ENCODE data around the gene USP24.
"Not testable (repeated sequence)": the region's sequence is repeated elsewhere in the genome, so short reads cannot be mapped to it uniquely, and the experiment has no call there.

DNA sequence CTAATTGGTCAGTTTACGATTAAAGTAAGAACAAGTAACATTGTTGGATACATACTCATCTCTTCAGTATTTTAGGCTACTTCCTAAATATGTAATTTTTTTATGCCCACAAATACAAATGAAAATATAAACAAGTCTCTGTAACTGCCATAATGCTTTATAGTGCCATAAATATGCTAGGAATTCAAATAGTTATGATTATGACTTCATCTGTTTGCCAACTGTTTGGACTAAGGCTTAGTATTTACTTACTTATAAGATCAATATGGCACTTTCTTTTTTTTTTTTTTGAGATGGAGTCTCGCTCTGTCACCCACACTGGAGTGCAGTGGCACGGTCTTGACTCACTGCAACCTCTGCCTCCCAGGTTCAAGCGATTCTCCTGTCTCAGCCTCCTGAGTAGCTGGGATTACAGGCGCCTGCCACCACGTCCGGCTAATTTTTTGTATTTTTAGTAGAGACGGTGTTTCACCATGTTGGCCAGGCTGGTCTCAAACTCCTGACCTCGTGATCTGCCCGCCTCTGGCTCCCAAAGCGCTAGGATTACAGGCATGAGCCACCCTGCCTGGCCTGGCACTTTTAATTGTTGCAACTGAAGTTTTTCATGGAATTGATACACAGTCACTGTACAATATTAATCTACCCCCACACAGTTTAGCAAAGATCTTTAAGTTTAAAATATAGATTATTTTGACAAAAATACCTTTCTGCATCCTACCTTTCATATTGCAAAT is 23.8 kb downstream of the USP24 start:
- TF ChIP-seq EZH2 (IDR thresholded peaks at IDR 0.05; ENCODE audit: low read length): not testable (repeated sequence)
- TF ChIP-seq, protein P1, sequence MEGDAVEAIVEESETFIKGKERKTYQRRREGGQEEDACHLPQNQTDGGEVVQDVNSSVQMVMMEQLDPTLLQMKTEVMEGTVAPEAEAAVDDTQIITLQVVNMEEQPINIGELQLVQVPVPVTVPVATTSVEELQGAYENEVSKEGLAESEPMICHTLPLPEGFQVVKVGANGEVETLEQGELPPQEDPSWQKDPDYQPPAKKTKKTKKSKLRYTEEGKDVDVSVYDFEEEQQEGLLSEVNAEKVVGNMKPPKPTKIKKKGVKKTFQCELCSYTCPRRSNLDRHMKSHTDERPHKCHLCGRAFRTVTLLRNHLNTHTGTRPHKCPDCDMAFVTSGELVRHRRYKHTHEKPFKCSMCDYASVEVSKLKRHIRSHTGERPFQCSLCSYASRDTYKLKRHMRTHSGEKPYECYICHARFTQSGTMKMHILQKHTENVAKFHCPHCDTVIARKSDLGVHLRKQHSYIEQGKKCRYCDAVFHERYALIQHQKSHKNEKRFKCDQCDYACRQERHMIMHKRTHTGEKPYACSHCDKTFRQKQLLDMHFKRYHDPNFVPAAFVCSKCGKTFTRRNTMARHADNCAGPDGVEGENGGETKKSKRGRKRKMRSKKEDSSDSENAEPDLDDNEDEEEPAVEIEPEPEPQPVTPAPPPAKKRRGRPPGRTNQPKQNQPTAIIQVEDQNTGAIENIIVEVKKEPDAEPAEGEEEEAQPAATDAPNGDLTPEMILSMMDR (optimal IDR thresholded peaks at IDR 0.05 in 1 of 3, IDR thresholded peaks at IDR 0.05 in 1 of 3, conservative IDR thresholded peaks at IDR 0.05 in 1 of 3; ENCODE audit: extremely low read depth in 1 of 3, insufficient read depth in 2 of 3, low read length in 3 of 3): not testable (repeated sequence)

Measured in keratinocyte (primary cell).